Measurements from ENCODE around the gene AQP2. TPM values are rescaled to one million over a fixed set of nuclear protein-coding genes. Genes with fewer than 3 reads are reported as not detected.

AQP2 gene
- total RNA-seq, 1 experiment from 2014 or later: not detected

- CTCF ChIA-PET: interaction anchor here (9.4 kb wide), 1 partner anchor 9 kb away, joined by 92 read pairs; no protein-coding TSS in a partner anchor
- POLR2A ChIA-PET: no interaction called here
- intact Hi-C loops (cut with micrococcal nuclease): no loop called here
These were observed 26.0 kb downstream of the AQP2 start for GRCh38 chr12:49976557-49976956.

DNA sequence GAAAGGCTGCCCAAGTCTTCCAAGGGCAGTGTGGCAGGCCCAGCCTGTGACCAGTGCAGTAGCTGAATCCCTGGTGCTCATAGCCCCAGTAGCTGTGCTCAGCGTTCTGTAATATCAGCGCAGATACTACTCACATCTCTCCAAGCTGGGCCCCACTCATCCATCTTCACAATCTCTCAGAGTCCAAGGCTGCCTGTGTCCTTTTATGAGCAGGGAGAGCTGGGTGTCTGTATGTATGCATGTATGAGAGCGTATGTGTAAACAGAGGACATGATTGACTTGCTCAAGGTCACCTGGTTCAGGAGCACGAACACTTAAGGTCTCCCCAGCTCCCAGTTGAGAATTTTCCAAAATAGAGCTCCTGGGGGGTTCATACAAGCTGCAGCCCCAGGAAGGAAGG is 27.6 kb downstream of the AQP2 start:
- BruUV-seq (replicated peaks): no TSS peak
- no peaks in the 10 kb centered on the region for H3K4me1 Mint-ChIP-seq (ENCODE audit: insufficient read depth, unreplicated experiment)
- H3K4me3 Mint-ChIP-seq (ENCODE audit: unreplicated experiment): no peak overlapping the region
- ChIA-PET CTCF (interaction anchor here (0.6 to 9.4 kb wide), 6 partner anchors 11 to 92 kb away, joined by 3 to 92 read pairs (median 3); no protein-coding TSS in a partner anchor), POLR2A (no interaction called here)
- TF ChIP-seq, protein P1, sequence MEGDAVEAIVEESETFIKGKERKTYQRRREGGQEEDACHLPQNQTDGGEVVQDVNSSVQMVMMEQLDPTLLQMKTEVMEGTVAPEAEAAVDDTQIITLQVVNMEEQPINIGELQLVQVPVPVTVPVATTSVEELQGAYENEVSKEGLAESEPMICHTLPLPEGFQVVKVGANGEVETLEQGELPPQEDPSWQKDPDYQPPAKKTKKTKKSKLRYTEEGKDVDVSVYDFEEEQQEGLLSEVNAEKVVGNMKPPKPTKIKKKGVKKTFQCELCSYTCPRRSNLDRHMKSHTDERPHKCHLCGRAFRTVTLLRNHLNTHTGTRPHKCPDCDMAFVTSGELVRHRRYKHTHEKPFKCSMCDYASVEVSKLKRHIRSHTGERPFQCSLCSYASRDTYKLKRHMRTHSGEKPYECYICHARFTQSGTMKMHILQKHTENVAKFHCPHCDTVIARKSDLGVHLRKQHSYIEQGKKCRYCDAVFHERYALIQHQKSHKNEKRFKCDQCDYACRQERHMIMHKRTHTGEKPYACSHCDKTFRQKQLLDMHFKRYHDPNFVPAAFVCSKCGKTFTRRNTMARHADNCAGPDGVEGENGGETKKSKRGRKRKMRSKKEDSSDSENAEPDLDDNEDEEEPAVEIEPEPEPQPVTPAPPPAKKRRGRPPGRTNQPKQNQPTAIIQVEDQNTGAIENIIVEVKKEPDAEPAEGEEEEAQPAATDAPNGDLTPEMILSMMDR (IDR thresholded peaks at IDR 0.05; ENCODE audit: unreplicated experiment): no peak
- DNase-seq (ENCODE audit: unreplicated experiment): no peak
- intact Hi-C loops (cut with micrococcal nuclease): no loop called here
- no peaks in the 10 kb centered on the region for H3K9me3 Mint-ChIP-seq (ENCODE audit: unreplicated experiment)
- H3K36me3 Mint-ChIP-seq (ENCODE audit: insufficient read depth, unreplicated experiment): no peaks in the 10 kb centered on the region
- no peaks in the 10 kb centered on the region for H3K27me3 Mint-ChIP-seq (ENCODE audit: insufficient read depth, unreplicated experiment)
- H3K27ac Mint-ChIP-seq (ENCODE audit: low read depth, unreplicated experiment): no peak overlapping the region

More at GRCh38 chr12:49976557-49976956, 26.0 kb downstream of the AQP2 start:
- Mint-ChIP-seq H3K27ac (ENCODE audit: low read depth, unreplicated experiment) (no peak overlapping the region), H3K4me3 (ENCODE audit: unreplicated experiment) (no peak overlapping the region), H3K36me3 (ENCODE audit: insufficient read depth, unreplicated experiment) (no peaks in the 10 kb centered on the region), H3K4me1 (ENCODE audit: insufficient read depth, unreplicated experiment) (no peaks in the 10 kb centered on the region), H3K9me3 (ENCODE audit: unreplicated experiment) (no peaks in the 10 kb centered on the region), H3K27me3 (ENCODE audit: insufficient read depth, unreplicated experiment) (no peaks in the 10 kb centered on the region)
- BruUV-seq (replicated peaks): no TSS peak
- no peak for DNase-seq (ENCODE audit: unreplicated experiment)
- TF ChIP-seq, protein P1 (IDR thresholded peaks at IDR 0.05; ENCODE audit: unreplicated experiment): no peak

GRCh38 chr12:49979016-49979586 is 28.6 kb downstream of the AQP2 start:
- Mint-ChIP-seq H3K4me3 (ENCODE audit: unreplicated experiment) (no peak overlapping the region), H3K36me3 (ENCODE audit: insufficient read depth, unreplicated experiment) (no peaks in the 10 kb centered on the region), H3K4me1 (ENCODE audit: insufficient read depth, unreplicated experiment) (no peaks in the 10 kb centered on the region), H3K27ac (ENCODE audit: low read depth, unreplicated experiment) (peak overlapping the region; percentile 46), H3K27me3 (ENCODE audit: insufficient read depth, unreplicated experiment) (no peaks in the 10 kb centered on the region), H3K9me3 (ENCODE audit: unreplicated experiment) (no peaks in the 10 kb centered on the region)
- intact Hi-C loops (cut with micrococcal nuclease): no loop called here
- ChIA-PET POLR2A (no interaction called here), CTCF (interaction anchor here (1.0 to 9.4 kb wide), 4 partner anchors 12 to 91 kb away, joined by 3 to 92 read pairs (median 4); no protein-coding TSS in a partner anchor)
- BruUV-seq (replicated peaks): no TSS peak
- TF ChIP-seq, protein P1 (IDR thresholded peaks at IDR 0.05; ENCODE audit: unreplicated experiment): no peak
- no peak for DNase-seq (ENCODE audit: unreplicated experiment)

- POLR2A ChIA-PET: no interaction called here
- H3K4me1 Mint-ChIP-seq (ENCODE audit: insufficient read depth, unreplicated experiment): peaks cover 5% of the 10 kb centered on the region
- peak overlapping the region; percentile 46 for H3K27ac Mint-ChIP-seq (ENCODE audit: low read depth, unreplicated experiment)
These were observed 29.3 kb downstream of the AQP2 start for GRCh38 chr12:49979791-49980190.

More at GRCh38 chr12:49979791-49980190, 29.3 kb downstream of the AQP2 start:
- DNase-seq (ENCODE audit: unreplicated experiment): no peak
- CTCF ChIA-PET: interaction anchor here (0.5 to 9.4 kb wide), 4 partner anchors 12 to 184 kb away, joined by 3 to 92 read pairs (median 4); no protein-coding TSS in a partner anchor
- H3K9me3 Mint-ChIP-seq (ENCODE audit: unreplicated experiment): no peaks in the 10 kb centered on the region
- no peak overlapping the region for H3K4me3 Mint-ChIP-seq (ENCODE audit: unreplicated experiment)
- H3K27me3 Mint-ChIP-seq (ENCODE audit: insufficient read depth, unreplicated experiment): no peaks in the 10 kb centered on the region
- TF ChIP-seq, protein P1 (IDR thresholded peaks at IDR 0.05; ENCODE audit: unreplicated experiment): no peak
- intact Hi-C loops (cut with micrococcal nuclease): no loop called here
- H3K36me3 Mint-ChIP-seq (ENCODE audit: insufficient read depth, unreplicated experiment): no peaks in the 10 kb centered on the region
- no TSS peak for BruUV-seq (replicated peaks)
